ENCODE results near the gene KNSTRN.

KNSTRN gene

GRCh38 chr15:40381818-40382529 lies 547 bp upstream of the KNSTRN start:
- peaks cover 33% of the 10 kb centered on the region for H3K36me3 Mint-ChIP-seq (ENCODE audit: low read depth)
- no peak overlapping the region for H3K4me3 Mint-ChIP-seq
- no peak for DNase-seq
- H3K27ac Mint-ChIP-seq: no peak overlapping the region
- H3K4me1 Mint-ChIP-seq: peaks cover 37% of the 10 kb centered on the region
- no peaks in the 10 kb centered on the region for H3K9me3 Mint-ChIP-seq
- TF ChIP-seq CTCF (IDR thresholded peaks at IDR 0.05): no peak
- peaks cover 7% of the 10 kb centered on the region for H3K27me3 Mint-ChIP-seq (ENCODE audit: low read depth, poor library complexity)

GRCh38 chr15:40386480-40386879 lies 4.0 kb downstream of the KNSTRN start:
- DNase-seq: no peak
- no peak overlapping the region for H3K4me3 Mint-ChIP-seq

GRCh38 chr15:40388941-40389823 lies 6.7 kb downstream of the KNSTRN start:
- H3K27ac Mint-ChIP-seq: no peak overlapping the region
- no peaks in the 10 kb centered on the region for H3K27me3 Mint-ChIP-seq (ENCODE audit: low read depth, poor library complexity)
- H3K4me3 Mint-ChIP-seq: no peak overlapping the region
- peaks cover 13% of the 10 kb centered on the region for H3K4me1 Mint-ChIP-seq
- no peaks in the 10 kb centered on the region for H3K9me3 Mint-ChIP-seq
- peaks cover 93% of the 10 kb centered on the region for H3K36me3 Mint-ChIP-seq (ENCODE audit: low read depth)
- TF ChIP-seq CTCF (IDR thresholded peaks at IDR 0.05): no peak
- no peak for DNase-seq

More at GRCh38 chr15:40386480-40386879, 4.0 kb downstream of the KNSTRN start:
- Mint-ChIP-seq H3K27ac (no peak overlapping the region), H3K4me1 (peaks cover 32% of the 10 kb centered on the region), H3K9me3 (no peaks in the 10 kb centered on the region), H3K27me3 (ENCODE audit: low read depth, poor library complexity) (no peaks in the 10 kb centered on the region), H3K36me3 (ENCODE audit: low read depth) (peaks cover 75% of the 10 kb centered on the region)
- TF ChIP-seq CTCF (IDR thresholded peaks at IDR 0.05): no peak

- DNase-seq: no peak
- no peak for TF ChIP-seq CTCF (IDR thresholded peaks at IDR 0.05)
- no peak overlapping the region for H3K4me3 Mint-ChIP-seq
- peaks cover 5% of the 10 kb centered on the region for H3K4me1 Mint-ChIP-seq
- H3K27ac Mint-ChIP-seq: no peak overlapping the region
- peaks cover 86% of the 10 kb centered on the region for H3K36me3 Mint-ChIP-seq (ENCODE audit: low read depth)
- H3K27me3 Mint-ChIP-seq (ENCODE audit: low read depth, poor library complexity): no peaks in the 10 kb centered on the region
- H3K9me3 Mint-ChIP-seq: no peaks in the 10 kb centered on the region
Observed at GRCh38 chr15:40389824-40390595, 7.5 kb downstream of the KNSTRN start.

- Mint-ChIP-seq H3K9me3 (no peaks in the 10 kb centered on the region), H3K36me3 (ENCODE audit: low read depth) (peaks cover 67% of the 10 kb centered on the region), H3K4me1 (no peaks in the 10 kb centered on the region), H3K27ac (no peak overlapping the region), H3K4me3 (no peak overlapping the region), H3K27me3 (ENCODE audit: low read depth, poor library complexity) (no peaks in the 10 kb centered on the region)
- no peak for DNase-seq
- TF ChIP-seq CTCF (IDR thresholded peaks at IDR 0.05): no peak
Observed at GRCh38 chr15:40392986-40393948, 10.7 kb downstream of the KNSTRN start.
